ENCODE measurements around the gene LIPT1. TPM values are rescaled to one million over a fixed set of nuclear protein-coding genes. Genes with fewer than 3 reads are reported as not detected.

Gene LIPT1
- total and polyA plus RNA-seq, 2 of the 4 experiments (the other 2 are of a cell fraction) = 3.2 to 3.5 TPM

GRCh38 chr2:99169534-99169933 is 14.8 kb downstream of the LIPT1 start:
- H2AK5ac ChIP-seq (ENCODE audit: low read depth, low read length) = no peak overlapping the region
- no peak overlapping the region for H2BK120ac ChIP-seq (ENCODE audit: low read depth, low read length)
- in situ Hi-C loops (cut with MboI; ENCODE audit: low sequenced_read_pairs) (loop anchor here (25.0 kb wide), 1 partner anchor 1093 kb away; no protein-coding TSS in a partner anchor), intact Hi-C loops (cut with micrococcal nuclease) (no loop called here), dilution Hi-C loops (cut with HindIII; ENCODE audit: low sequenced_read_pairs, unreplicated experiment) (no loop called here)
- no peak overlapping the region for H3K4me2 ChIP-seq (ENCODE audit: low read depth, low read length)
- H3K27ac ChIP-seq (ENCODE audit: insufficient read depth, low read length) = no peak overlapping the region
- ATAC-seq (ENCODE audit: low read depth) (no peak), DNase-seq (no peak)
- H3K79me1 ChIP-seq (ENCODE audit: low read depth in 1 of 2, low read length in 2 of 2) = peaks cover 3 to 4% of the 10 kb centered on the region in 2 experiments; a peak in 2 of 4 replicates
- H3K4me1 ChIP-seq (ENCODE audit: control insufficient read depth, insufficient read depth, low read length) = no peaks in the 10 kb centered on the region
- WGBS, 2 experiments (ENCODE audit: extremely low coverage in 2 of 2, insufficient read length in 1 of 2) = no CpG with 5 or more reads among the region's 1 CpG
- H4K20me1 ChIP-seq (ENCODE audit: insufficient read depth, low read length) = no peaks in the 10 kb centered on the region
- CTCF ChIA-PET = no interaction called here
- no peak overlapping the region for H4K91ac ChIP-seq (ENCODE audit: insufficient read depth, low read depth, low read length)
- H3K4me3 ChIP-seq (ENCODE audit: insufficient read depth, low read depth, low read length) = no peak overlapping the region
- TF ChIP-seq CHD1 (IDR thresholded peaks at IDR 0.05; ENCODE audit: low read depth, low read length) = no peak
- no peak for TF ChIP-seq RAD21 (IDR thresholded peaks at IDR 0.05; ENCODE audit: low read length)
- no peak for TF ChIP-seq ELK1 (IDR thresholded peaks at IDR 0.05; ENCODE audit: borderline replicate concordance, low read depth, low read length)
- H3K9ac ChIP-seq (ENCODE audit: low read depth, low read length) = no peak overlapping the region
- H3K4ac ChIP-seq (ENCODE audit: low read depth, low read length) = no peak overlapping the region
- H4K5ac ChIP-seq (ENCODE audit: low read depth, low read length) = no peak overlapping the region
- peaks cover 19% of the 10 kb centered on the region for H3K36me3 ChIP-seq (ENCODE audit: control insufficient read depth, insufficient read depth, low read length)
- H2AK9ac ChIP-seq (replicated peaks; ENCODE audit: low read depth, low read length, poor library complexity) = no peak overlapping the region
- no peak overlapping the region for H3K18ac ChIP-seq (ENCODE audit: low read depth, low read length)
- no peak overlapping the region for H2BK20ac ChIP-seq (ENCODE audit: low read depth, low read length)
- H3K9me3 ChIP-seq (ENCODE audit: control insufficient read depth, insufficient read depth, low read length) = no peaks in the 10 kb centered on the region
- H3K14ac ChIP-seq (replicated peaks; ENCODE audit: low read depth, low read length) = no peak overlapping the region
- no TSS peak for BruUV-seq (replicated peaks)
- H2AFZ ChIP-seq (replicated peaks; ENCODE audit: low read length, poor library complexity) = no peak overlapping the region
- no peak overlapping the region for H4K8ac ChIP-seq (ENCODE audit: low read depth in 2 of 2, low read length in 2 of 2)
- H2BK5ac ChIP-seq (ENCODE audit: low read depth, low read length, poor library complexity, severe bottlenecking) = no peak overlapping the region
- no peaks in the 10 kb centered on the region for H3K9me1 ChIP-seq (ENCODE audit: insufficient read depth, low read length)
- no peak overlapping the region for H3K23ac ChIP-seq (ENCODE audit: low read depth, low read length)
- POLR2A ChIA-PET (ENCODE audit: unreplicated experiment) = no interaction called here
- H3K56ac ChIP-seq (ENCODE audit: extremely low read depth, insufficient read depth, low read length) = no peak overlapping the region
- no peaks in the 10 kb centered on the region for H3K27me3 ChIP-seq (ENCODE audit: control insufficient read depth, insufficient read depth, low read length)
- no peak overlapping the region for H2BK15ac ChIP-seq (ENCODE audit: low read depth, low read length)

Data from IMR-90 (cell line).